ENCODE results near the gene LARP1.

DNA sequence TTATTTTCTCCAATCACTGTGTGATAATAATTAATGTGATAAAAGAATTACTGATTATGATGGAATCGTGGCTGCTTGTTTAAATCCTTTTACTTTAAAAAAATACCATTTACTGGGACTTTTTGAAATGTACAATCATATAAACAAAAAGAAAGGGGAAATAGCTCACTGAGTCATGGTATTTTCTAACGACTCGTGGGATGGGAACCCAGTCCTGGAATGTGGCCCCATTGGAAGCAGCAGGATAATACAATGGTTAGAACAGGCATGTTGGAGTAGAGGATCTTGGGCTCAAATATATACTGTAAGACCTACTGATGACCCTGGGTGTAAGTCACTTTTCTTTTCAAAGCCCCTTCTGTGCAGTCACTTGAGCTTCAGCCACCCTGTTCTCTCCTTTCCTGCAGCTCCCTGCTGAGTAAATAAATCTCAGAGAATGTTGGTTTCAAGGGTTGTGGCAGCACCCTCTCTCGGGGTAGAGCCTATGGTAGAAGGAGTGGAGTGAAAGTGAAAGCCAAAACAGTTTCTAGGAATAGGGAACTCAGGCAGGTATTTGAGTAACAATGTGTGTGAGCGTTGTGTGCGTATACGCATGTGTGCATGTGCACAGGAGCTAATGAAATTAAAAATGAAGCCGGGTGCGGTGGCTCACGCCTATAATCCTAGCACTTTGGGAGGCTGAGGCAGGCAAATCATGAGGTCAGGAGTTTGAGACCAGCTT, 40.8 kb upstream of the LARP1 start:
- TF ChIP-seq, protein P1, sequence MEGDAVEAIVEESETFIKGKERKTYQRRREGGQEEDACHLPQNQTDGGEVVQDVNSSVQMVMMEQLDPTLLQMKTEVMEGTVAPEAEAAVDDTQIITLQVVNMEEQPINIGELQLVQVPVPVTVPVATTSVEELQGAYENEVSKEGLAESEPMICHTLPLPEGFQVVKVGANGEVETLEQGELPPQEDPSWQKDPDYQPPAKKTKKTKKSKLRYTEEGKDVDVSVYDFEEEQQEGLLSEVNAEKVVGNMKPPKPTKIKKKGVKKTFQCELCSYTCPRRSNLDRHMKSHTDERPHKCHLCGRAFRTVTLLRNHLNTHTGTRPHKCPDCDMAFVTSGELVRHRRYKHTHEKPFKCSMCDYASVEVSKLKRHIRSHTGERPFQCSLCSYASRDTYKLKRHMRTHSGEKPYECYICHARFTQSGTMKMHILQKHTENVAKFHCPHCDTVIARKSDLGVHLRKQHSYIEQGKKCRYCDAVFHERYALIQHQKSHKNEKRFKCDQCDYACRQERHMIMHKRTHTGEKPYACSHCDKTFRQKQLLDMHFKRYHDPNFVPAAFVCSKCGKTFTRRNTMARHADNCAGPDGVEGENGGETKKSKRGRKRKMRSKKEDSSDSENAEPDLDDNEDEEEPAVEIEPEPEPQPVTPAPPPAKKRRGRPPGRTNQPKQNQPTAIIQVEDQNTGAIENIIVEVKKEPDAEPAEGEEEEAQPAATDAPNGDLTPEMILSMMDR (IDR thresholded peaks at IDR 0.05; ENCODE audit: insufficient read depth, low read depth, low read length) = no peak
- no peak for TF ChIP-seq EZH2 (IDR thresholded peaks at IDR 0.05; ENCODE audit: insufficient read depth, low read length)

Measured in astrocyte (in vitro differentiated cells and primary cell).